Measurements from ENCODE around the gene RASSF5. TPM values are rescaled to one million over a fixed set of nuclear protein-coding genes. Genes with fewer than 3 reads are reported as not detected.

Gene RASSF5
- total and polyA plus RNA-seq, 9 of the 15 experiments (the other 6 are each of a cell fraction or from before 2014, with no cell fraction given) = 6.1 to 41.0 (median 25.2) TPM

DNA sequence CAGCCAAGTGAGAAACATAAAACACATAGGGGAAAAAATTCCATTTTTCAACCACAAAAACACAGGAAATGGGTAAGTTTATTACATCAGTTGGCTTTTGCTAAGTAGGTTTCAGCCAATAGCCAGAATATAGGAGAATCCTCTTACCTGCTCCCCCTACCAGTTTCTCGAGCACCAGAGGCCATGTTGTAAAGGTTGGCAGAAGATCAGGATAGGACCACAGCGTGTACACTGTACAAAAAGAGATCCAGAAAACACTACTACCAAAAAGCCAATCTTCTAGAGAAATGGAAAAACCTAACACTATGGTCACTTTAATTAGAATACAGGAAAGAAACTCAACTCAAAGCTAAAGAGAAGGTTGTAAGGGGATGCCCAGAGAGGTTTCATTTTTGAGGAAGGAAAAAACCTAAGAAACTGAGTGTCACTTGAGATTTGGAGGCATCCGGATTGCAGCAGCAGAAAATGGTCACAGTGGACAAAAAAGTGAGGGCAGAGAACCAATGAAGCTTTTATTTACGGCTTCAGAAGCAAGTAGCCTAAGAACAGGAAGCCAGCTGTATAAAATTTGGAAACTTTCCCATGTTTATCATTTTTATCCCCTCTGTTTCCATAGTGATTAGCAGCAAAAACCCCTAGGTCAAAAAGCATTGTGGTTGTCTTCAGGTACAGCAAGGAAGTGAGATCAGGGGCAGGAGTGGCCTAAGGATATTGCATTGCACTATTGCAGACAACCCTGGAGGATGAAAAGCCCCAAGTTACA is 102.1 kb downstream of the RASSF5 start:
- H3K79me2 ChIP-seq (ENCODE audit: control insufficient read depth, insufficient read depth, low read length) = peaks cover 16% of the 10 kb centered on the region
- TF ChIP-seq CBFA2T2 (conservative IDR thresholded peaks at IDR 0.05) (no peak), CREB1 (IDR thresholded peaks at IDR 0.05) (no peak), CREB1 (CRISPR knock-in tag; IDR thresholded peaks at IDR 0.05) (no peak), FOXK1 (CRISPR knock-in tag; IDR thresholded peaks at IDR 0.05; ENCODE audit: borderline replicate concordance) (no peak), PHF8 (IDR thresholded peaks at IDR 0.05; ENCODE audit: borderline replicate concordance, low read length) (no peak)
- TF ChIP-seq, protein P1, sequence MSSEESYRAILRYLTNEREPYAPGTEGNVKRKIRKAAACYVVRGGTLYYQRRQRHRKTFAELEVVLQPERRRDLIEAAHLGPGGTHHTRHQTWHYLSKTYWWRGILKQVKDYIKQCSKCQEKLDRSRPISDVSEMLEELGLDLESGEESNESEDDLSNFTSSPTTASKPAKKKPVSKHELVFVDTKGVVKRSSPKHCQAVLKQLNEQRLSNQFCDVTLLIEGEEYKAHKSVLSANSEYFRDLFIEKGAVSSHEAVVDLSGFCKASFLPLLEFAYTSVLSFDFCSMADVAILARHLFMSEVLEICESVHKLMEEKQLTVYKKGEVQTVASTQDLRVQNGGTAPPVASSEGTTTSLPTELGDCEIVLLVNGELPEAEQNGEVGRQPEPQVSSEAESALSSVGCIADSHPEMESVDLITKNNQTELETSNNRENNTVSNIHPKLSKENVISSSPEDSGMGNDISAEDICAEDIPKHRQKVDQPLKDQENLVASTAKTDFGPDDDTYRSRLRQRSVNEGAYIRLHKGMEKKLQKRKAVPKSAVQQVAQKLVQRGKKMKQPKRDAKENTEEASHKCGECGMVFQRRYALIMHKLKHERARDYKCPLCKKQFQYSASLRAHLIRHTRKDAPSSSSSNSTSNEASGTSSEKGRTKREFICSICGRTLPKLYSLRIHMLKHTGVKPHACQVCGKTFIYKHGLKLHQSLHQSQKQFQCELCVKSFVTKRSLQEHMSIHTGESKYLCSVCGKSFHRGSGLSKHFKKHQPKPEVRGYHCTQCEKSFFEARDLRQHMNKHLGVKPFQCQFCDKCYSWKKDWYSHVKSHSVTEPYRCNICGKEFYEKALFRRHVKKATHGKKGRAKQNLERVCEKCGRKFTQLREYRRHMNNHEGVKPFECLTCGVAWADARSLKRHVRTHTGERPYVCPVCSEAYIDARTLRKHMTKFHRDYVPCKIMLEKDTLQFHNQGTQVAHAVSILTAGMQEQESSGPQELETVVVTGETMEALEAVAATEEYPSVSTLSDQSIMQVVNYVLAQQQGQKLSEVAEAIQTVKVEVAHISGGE (CRISPR knock-in tag; IDR thresholded peaks at IDR 0.05) = 0 out of 6 replicates have a peak, but pooled peaks of 1 of the 3 experiments have one; percentile 4
- H3K9me3 ChIP-seq (replicated peaks; ENCODE audit: control insufficient read depth, insufficient read depth, low read depth, low read length) = no peaks in the 10 kb centered on the region
- ChIA-PET CTCF (ENCODE audit: low intra/inter-chr PET ratio) (interaction anchor here (3.2 to 4.4 kb wide), 2 partner anchors 303 to 372 kb away, joined by 10 to 43 read pairs; no protein-coding TSS in a partner anchor), POLR2A (interaction anchor here (0.7 to 2.1 kb wide), 4 partner anchors 9 to 83 kb away, joined by 3 to 4 read pairs (median 4); no protein-coding TSS in a partner anchor)
- no peaks in the 10 kb centered on the region for H3K27me3 ChIP-seq (ENCODE audit: control insufficient read depth in 2 of 2, insufficient read depth in 2 of 2, low read length in 2 of 2)
- ATAC-seq (no peak), DNase-seq (ENCODE audit: extremely low read depth in 1 of 4, low spot score in 3 of 4) (no peak), FAIRE-seq (no peak)
- peaks cover 5 to 7% of the 10 kb centered on the region in 2 experiments; a peak in 4 of 5 replicates for H3K4me1 ChIP-seq (replicated peaks in 1 of 2; ENCODE audit: control insufficient read depth in 2 of 2, insufficient read depth in 2 of 2, low read length in 2 of 2)
- H2AFZ ChIP-seq (ENCODE audit: low read depth, low read length) = no peak overlapping the region
- H3K4me3 ChIP-seq = no peak overlapping the region
- no peak overlapping the region for H3K27ac ChIP-seq (ENCODE audit: extremely low read depth, low read depth, low read length)
- in situ Hi-C loops (cut with MboI) (loop anchor here (25.0 kb wide), 2 partner anchors 303 to 903 kb away; partner anchors contain the start of gene FCMR), intact Hi-C loops (cut with micrococcal nuclease) (loop anchor here (5.0 kb wide), 2 partner anchors 198 to 373 kb away; no protein-coding TSS in a partner anchor)
- H3K4me2 ChIP-seq (ENCODE audit: insufficient read depth, low read length) = no peak overlapping the region
- H3K9ac ChIP-seq (ENCODE audit: insufficient read depth in 1 of 2, low read depth in 2 of 2, low read length in 2 of 2) = no peak overlapping the region
- BruUV-seq (replicated peaks) = no TSS peak
- 83% methylated on average over 4 of the region's 4 CpGs for WGBS (ENCODE audit: insufficient coverage, low coverage, missing lambda C conversion rate)
- H3K36me3 ChIP-seq (ENCODE audit: control insufficient read depth, insufficient read depth, low read length) = peaks cover 61% of the 10 kb centered on the region
- H3K9me1 ChIP-seq (ENCODE audit: control insufficient read depth, insufficient read depth, low read length) = no peaks in the 10 kb centered on the region
- no peaks in the 10 kb centered on the region for H4K20me1 ChIP-seq (replicated peaks; ENCODE audit: control insufficient read depth, insufficient read depth, low read length)

Measured in K562 (cell line).